H1 (cell line): Measurements from ENCODE around the gene CES3. TPM values are rescaled to one million over a fixed set of nuclear protein-coding genes. Genes with fewer than 3 reads are reported as not detected.

Source experiments
- CTCF ChIA-PET: fragments of 300-600 bp; sonication (Branson Sonifier 250); formaldehyde crosslinking; loops from one replicate; lab custom pipeline; 2021; ENCODE audit not compliant: partially characterized antibody; lab: Charles Lee
- POLR2A ChIA-PET: fragments of 300-600 bp; sonication (Branson Sonifier 250); formaldehyde crosslinking; loops from one replicate; lab custom pipeline; 2021; ENCODE audit warnings: inconsistent platforms; ENCODE audit not compliant: partially characterized antibody; lab: Charles Lee
- DNase-seq, 2 experiments: peaks; one replicate each; pipeline versions ENCODE4 v3.0.0 to v3.0.0-alpha.2; 2010 to 2022; ENCODE audit warnings: low spot score in 2 of 2, low read depth in 1 of 2, mixed read lengths in 1 of 2
- FAIRE-seq: peaks from 2 replicates; lab custom pipeline; 2011; peaks lifted over from hg19 to GRCh38; lab: Jason Lieb, UNC
- H2AFZ ChIP-seq: 2 replicates; pipeline ENCODE4 v1.8.1; 2012; ENCODE audit warnings: low read length, inconsistent platforms
- H2AK5ac ChIP-seq: 2 replicates; pipeline ENCODE4 v1.6.1; 2013; ENCODE audit warnings: low read depth, low read length
- H2BK120ac ChIP-seq: replicated peaks from 2 replicates; pipeline ENCODE3; 2013; ENCODE audit warnings: low read depth, low read length, inconsistent platforms
- H2BK12ac ChIP-seq: 2 replicates; pipeline ENCODE4 v1.6.1; 2013; ENCODE audit warnings: low read depth, low read length
- H2BK15ac ChIP-seq: 2 replicates; pipeline ENCODE4 v1.6.1; 2013; ENCODE audit warnings: low read length
- H2BK20ac ChIP-seq: 2 replicates; pipeline ENCODE4 v1.6.1; 2013; ENCODE audit warnings: low read length
- H2BK5ac ChIP-seq: 2 replicates; pipeline ENCODE4 v1.6.1; 2013; ENCODE audit warnings: low read depth, low read length
- H3K14ac ChIP-seq: 2 replicates; pipeline ENCODE4 v1.6.1; 2013; ENCODE audit warnings: inconsistent platforms; ENCODE audit not compliant: insufficient read length
- H3K18ac ChIP-seq: 2 replicates; pipeline ENCODE4 v1.6.1; 2013; ENCODE audit warnings: low read length; ENCODE audit errors: extremely low read depth
- H3K23ac ChIP-seq: 2 replicates; pipeline ENCODE4 v1.6.1; 2013; ENCODE audit warnings: inconsistent platforms; ENCODE audit not compliant: insufficient read length
- H3K23me2 ChIP-seq: 2 replicates; pipeline ENCODE4 v1.6.1; 2013; ENCODE audit warnings: low read depth, low read length
- H3K27ac ChIP-seq: 2 replicates; pipeline ENCODE4 v1.6.1; 2011; ENCODE audit warnings: low read depth, low read length, inconsistent platforms
- H3K27me3 ChIP-seq, 4 experiments: replicated peaks in 1 of 4; 1 replicate in 1 of 4; 2 replicates in 3 of 4; pipeline versions ENCODE4 v1.6.1 to v1.8.1; 2011 to 2013; ENCODE audit warnings: low read length in 3 of 4, mild to moderate bottlenecking in 3 of 4, inconsistent platforms in 2 of 4, mixed read lengths in 2 of 4, moderate library complexity in 1 of 4; ENCODE audit not compliant: control insufficient read depth in 3 of 4, insufficient read depth in 3 of 4; ENCODE audit errors: extremely low read depth in 1 of 4
- H3K36me3 ChIP-seq, 4 experiments: 2 replicates each; pipeline versions ENCODE4 v1.6.1 to v1.8.1; 2011 to 2013; ENCODE audit warnings: mild to moderate bottlenecking in 4 of 4, low read length in 3 of 4, moderate library complexity in 2 of 4, control low read depth in 1 of 4, inconsistent platforms in 1 of 4; ENCODE audit not compliant: insufficient read depth in 4 of 4, control insufficient read depth in 2 of 4
- H3K4ac ChIP-seq: replicated peaks from 2 replicates; pipeline ENCODE3; 2013; ENCODE audit warnings: low read length, low read depth, mixed read lengths, inconsistent platforms; ENCODE audit not compliant: insufficient read length
- H3K4me1 ChIP-seq, 4 experiments: replicated peaks in 1 of 4; 1 replicate in 1 of 4; 2 replicates in 3 of 4; pipeline versions ENCODE4 v1.6.1 to v1.8.1; 2011 to 2013; ENCODE audit warnings: low read length in 3 of 4, inconsistent platforms in 2 of 4, mixed read lengths in 1 of 4; ENCODE audit not compliant: insufficient read depth in 4 of 4, control insufficient read depth in 3 of 4
- H3K4me2 ChIP-seq, 2 experiments: 2 replicates each; pipeline versions ENCODE4 v1.6.1 to v1.8.1; 2011 to 2013; ENCODE audit warnings: low read depth in 2 of 2, low read length in 2 of 2, control low read depth in 1 of 2, inconsistent platforms in 1 of 2, mild to moderate bottlenecking in 1 of 2; ENCODE audit not compliant: insufficient read depth in 1 of 2
- H3K4me3 ChIP-seq, 4 experiments: fragments of 200-600, 300-600 bp in 1 of 4; sonication (generic), shearing (Covaris generic), sonication (Bioruptor Twin) in 1 of 4; 2 replicates each; pipeline versions ENCODE4 v1.5.1 to v1.8.1; 2011 to 2016; ENCODE audit warnings: low read length in 4 of 4, low read depth in 3 of 4, control low read depth in 2 of 4, inconsistent platforms in 2 of 4, mild to moderate bottlenecking in 2 of 4, mixed read lengths in 1 of 4, moderate library complexity in 1 of 4; ENCODE audit not compliant: insufficient read depth in 2 of 4; ENCODE audit errors: extremely low read depth in 1 of 4
- H3K56ac ChIP-seq: replicated peaks from 2 replicates; pipeline ENCODE3; 2013; ENCODE audit warnings: low read depth, mild to moderate bottlenecking, mixed read lengths, low read length, inconsistent platforms; ENCODE audit not compliant: insufficient read length
- H3K79me1 ChIP-seq: 2 replicates; pipeline ENCODE4 v1.6.1; 2013; ENCODE audit warnings: low read depth, low read length, control low read depth
- H3K79me2 ChIP-seq, 2 experiments: 2 replicates each; pipeline versions ENCODE4 v1.6.1 to v1.8.1; 2012 to 2013; ENCODE audit warnings: low read length in 2 of 2, mild to moderate bottlenecking in 2 of 2, inconsistent platforms in 1 of 2; ENCODE audit not compliant: insufficient read depth in 2 of 2, control insufficient read depth in 1 of 2
- H3K9ac ChIP-seq, 4 experiments: replicated peaks in 1 of 4; 1 replicate in 1 of 4; 2 replicates in 3 of 4; pipeline versions ENCODE4 v1.6.1 to v1.8.1; 2011 to 2013; ENCODE audit warnings: low read depth in 3 of 4, low read length in 3 of 4, control low read depth in 2 of 4, mild to moderate bottlenecking in 2 of 4, moderate library complexity in 2 of 4, inconsistent platforms in 1 of 4; ENCODE audit errors: extremely low read depth in 1 of 4
- H3K9me3 ChIP-seq, 2 experiments: 2 replicates each; pipeline versions ENCODE4 v1.6.1 to v1.8.1; 2012 to 2013; ENCODE audit warnings: mild to moderate bottlenecking in 2 of 2, moderate library complexity in 2 of 2, control low read depth in 1 of 2, inconsistent platforms in 1 of 2, low read depth in 1 of 2, low read length in 1 of 2, mixed read lengths in 1 of 2; ENCODE audit not compliant: insufficient read depth in 2 of 2
- H4K20me1 ChIP-seq, 2 experiments: replicated peaks in 1 of 2; 2 replicates each; pipeline versions ENCODE3 to v1.8.1; 2011 to 2013; ENCODE audit warnings: inconsistent platforms in 2 of 2, low read length in 2 of 2, mild to moderate bottlenecking in 1 of 2; ENCODE audit not compliant: insufficient read depth in 2 of 2, control insufficient read depth in 1 of 2
- H4K5ac ChIP-seq: 2 replicates; pipeline ENCODE4 v1.6.1; 2013; ENCODE audit warnings: low read length, low read depth, mixed read lengths, inconsistent platforms; ENCODE audit not compliant: insufficient read length
- H4K8ac ChIP-seq: 2 replicates; pipeline ENCODE4 v1.8.0; 2013; ENCODE audit warnings: mild to moderate bottlenecking, moderate library complexity, low read length, inconsistent platforms; ENCODE audit not compliant: insufficient read depth; ENCODE audit errors: extremely low read depth
- H4K91ac ChIP-seq: replicated peaks from 2 replicates; pipeline ENCODE3; 2013; ENCODE audit warnings: low read length, mixed read lengths, inconsistent platforms; ENCODE audit not compliant: insufficient read length
- EZH2 ChIP-seq: fragments of 200-600 bp; sonication (generic); IDR thresholded peaks from 2 replicates; pipeline ENCODE4 v1.7.1; 2012; ENCODE audit warnings: low read depth, mild to moderate bottlenecking, moderate library complexity, low read length, inconsistent platforms; ENCODE audit not compliant: severe bottlenecking
- WGBS, 2 experiments: shearing (Covaris generic) in 1 of 2; methylation state at CpG; one replicate each; pipeline versions ENCODE4 v1.1.6 to v1.1.7; 2013 to 2015; ENCODE audit warnings: low lambda C conversion rate in 2 of 2, mixed read lengths in 2 of 2, inconsistent platforms in 1 of 2, low coverage in 1 of 2, missing lambda C conversion rate in 1 of 2; ENCODE audit not compliant: insufficient replicate concordance in 2 of 2, insufficient coverage in 1 of 2, insufficient read length in 1 of 2; ENCODE audit errors: extremely low coverage in 1 of 2, missing lambda C conversion rate in 1 of 2; 5-methylcytosine and 5-hydroxymethylcytosine counted together
- polyA plus RNA-seq, 7 experiments: library from polyadenylated mRNA; depleted of rRNA in 3 of 7; stranded (reverse) in 5 of 7; unstranded in 2 of 7; fragments of >200 nt in 5 of 7; fragments of 200-250 nt in 2 of 7; gene quantifications; 1 replicate in 5 of 7; 2 replicates in 1 of 7; 4 replicates in 1 of 7; pipeline versions ENCODE4 v1.2.1 to v1.2.3, GENCODE V29; 2011 to 2013; ENCODE audit warnings: missing spikeins in 2 of 7, mixed read lengths in 2 of 7
- total RNA-seq: library from RNA; stranded (reverse); fragmentation: NEBNext Ultra II Directional; extraction: Animal tissue kit (Norgen Biotek cat#: 25700); gene quantifications from 2 replicates; pipeline ENCODE4 v1.2.1, GENCODE V29; 2021

The CES3 gene
- total and polyA plus RNA-seq, 2 of the 8 experiments (the other 6 are each of a cell fraction or from before 2014, with no cell fraction given), result 1.6 to 2.2 TPM

DNA sequence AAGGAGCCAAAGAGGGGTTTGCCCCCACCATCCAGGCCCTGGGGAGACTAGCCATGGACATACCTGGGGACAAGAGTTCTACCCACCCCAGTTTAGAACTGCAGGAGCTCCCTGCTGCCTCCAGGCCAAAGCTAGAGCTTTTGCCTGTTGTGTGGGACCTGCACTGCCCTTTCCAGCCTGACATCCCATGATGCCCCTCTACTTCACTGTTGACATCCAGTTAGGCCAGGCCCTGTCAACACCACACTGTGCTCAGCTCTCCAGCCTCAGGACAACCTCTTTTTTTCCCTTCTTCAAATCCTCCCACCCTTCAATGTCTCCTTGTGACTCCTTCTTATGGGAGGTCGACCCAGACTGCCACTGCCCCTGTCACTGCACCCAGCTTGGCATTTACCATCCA is 48.1 kb downstream of the CES3 start:
- Histone ChIP-seq H3K56ac (no peak overlapping the region), H3K9me3 (no peaks in the 10 kb centered on the region), H3K36me3 (no peaks in the 10 kb centered on the region)
- no peak for TF ChIP-seq EZH2

More for the DNA sequence above, 48.1 kb downstream of the CES3 start:
- no peak overlapping the region for H2BK5ac ChIP-seq
- no peak overlapping the region for H2BK12ac ChIP-seq
- H3K9ac ChIP-seq, result no peak overlapping the region
- FAIRE-seq (no peak), DNase-seq (no peak)
- CTCF ChIA-PET, result interaction anchor here (0.9 to 5.2 kb wide), 8 partner anchors 9 to 276 kb away, joined by 3 to 37 read pairs (median 4); no protein-coding TSS in a partner anchor
- H3K27ac ChIP-seq, result no peak overlapping the region
- H3K23ac ChIP-seq, result no peak overlapping the region
- no peak overlapping the region for H2BK20ac ChIP-seq
- peaks cover 8 to 14% (median 13%) of the 10 kb centered on the region in 4 experiments; a peak in 6 of 7 replicates for H3K27me3 ChIP-seq
- peaks cover 0 to 6% (median 2%) of the 10 kb centered on the region in 4 experiments; a peak in 3 of 7 replicates for H3K4me1 ChIP-seq
- no peaks in the 10 kb centered on the region for H3K79me1 ChIP-seq
- H2AFZ ChIP-seq, result no peak overlapping the region
- no peak overlapping the region for H2BK15ac ChIP-seq
- H2BK120ac ChIP-seq, result no peak overlapping the region
- no peak overlapping the region for H4K91ac ChIP-seq
- H4K8ac ChIP-seq, result no peak overlapping the region; the same call in 1 of the 2 replicates
- no peak overlapping the region for H3K4me3 ChIP-seq
- H3K4ac ChIP-seq, result no peak overlapping the region
- peaks cover 7% of the 10 kb centered on the region; the same call in 1 of the 2 replicates for H3K23me2 ChIP-seq
- no peak overlapping the region for H3K14ac ChIP-seq
- H3K18ac ChIP-seq, result no peak overlapping the region
- H4K20me1 ChIP-seq, result peaks cover 0 to 2% of the 10 kb centered on the region in 2 experiments
- no peak overlapping the region for H2AK5ac ChIP-seq
- POLR2A ChIA-PET, result no interaction called here
- no peak overlapping the region for H3K4me2 ChIP-seq
- no peak overlapping the region for H4K5ac ChIP-seq
- no peaks in the 10 kb centered on the region for H3K79me2 ChIP-seq
- WGBS, 2 experiments, result 82% methylated on average over 1 of the region's 1 CpG; no CpG with 5 or more reads in 1 of the 2 experiments
